Measurements from ENCODE around the gene HYAL3. TPM values are rescaled to one million over a fixed set of nuclear protein-coding genes. Genes with fewer than 3 reads are reported as not detected.

HYAL3 gene
- total and polyA plus RNA-seq, 2 of the 13 experiments (the other 11 are each of a cell fraction or from before 2014, with no cell fraction given), result 5.5 to 10.4 TPM

GRCh38 chr3:50264383-50264963 lies 34.7 kb downstream of the HYAL3 start (continued):
- no peak for TF ChIP-seq ZBTB21 (CRISPR knock-in tag; IDR thresholded peaks at IDR 0.05)
- TF ChIP-seq ZNF317 (CRISPR knock-in tag; IDR thresholded peaks at IDR 0.05), result no peak
- no peak for TF ChIP-seq ZNF441 (CRISPR knock-in tag; IDR thresholded peaks at IDR 0.05; ENCODE audit: borderline replicate concordance)
- TF ChIP-seq ZNF264 (CRISPR knock-in tag; IDR thresholded peaks at IDR 0.05), result no peak
- TF ChIP-seq ZNF558 (CRISPR knock-in tag; IDR thresholded peaks at IDR 0.05; ENCODE audit: borderline replicate concordance), result no peak
- TF ChIP-seq, protein P1, sequence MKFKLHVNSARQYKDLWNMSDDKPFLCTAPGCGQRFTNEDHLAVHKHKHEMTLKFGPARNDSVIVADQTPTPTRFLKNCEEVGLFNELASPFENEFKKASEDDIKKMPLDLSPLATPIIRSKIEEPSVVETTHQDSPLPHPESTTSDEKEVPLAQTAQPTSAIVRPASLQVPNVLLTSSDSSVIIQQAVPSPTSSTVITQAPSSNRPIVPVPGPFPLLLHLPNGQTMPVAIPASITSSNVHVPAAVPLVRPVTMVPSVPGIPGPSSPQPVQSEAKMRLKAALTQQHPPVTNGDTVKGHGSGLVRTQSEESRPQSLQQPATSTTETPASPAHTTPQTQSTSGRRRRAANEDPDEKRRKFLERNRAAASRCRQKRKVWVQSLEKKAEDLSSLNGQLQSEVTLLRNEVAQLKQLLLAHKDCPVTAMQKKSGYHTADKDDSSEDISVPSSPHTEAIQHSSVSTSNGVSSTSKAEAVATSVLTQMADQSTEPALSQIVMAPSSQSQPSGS (CRISPR knock-in tag; IDR thresholded peaks at IDR 0.05), result peak; percentile 89
- no peak for TF ChIP-seq SMAD9 (CRISPR knock-in tag; IDR thresholded peaks at IDR 0.05)
- no peak for TF ChIP-seq ZNF431 (CRISPR knock-in tag; IDR thresholded peaks at IDR 0.05; ENCODE audit: borderline replicate concordance, low read depth)
- TF ChIP-seq ZNF530 (CRISPR knock-in tag; IDR thresholded peaks at IDR 0.05; ENCODE audit: low read depth), result no peak
- TF ChIP-seq MTA1 (CRISPR knock-in tag; IDR thresholded peaks at IDR 0.05; ENCODE audit: borderline replicate concordance), result peak; percentile 83; the same call in 1 of the 2 replicates
- no peak for TF ChIP-seq XBP1 (CRISPR knock-in tag; IDR thresholded peaks at IDR 0.05)
- TF ChIP-seq ZNF205 (CRISPR knock-in tag; IDR thresholded peaks at IDR 0.05), result no peak
- no peak for TF ChIP-seq ZNF276 (CRISPR knock-in tag; IDR thresholded peaks at IDR 0.05; ENCODE audit: low read depth)
- TF ChIP-seq, protein P2, sequence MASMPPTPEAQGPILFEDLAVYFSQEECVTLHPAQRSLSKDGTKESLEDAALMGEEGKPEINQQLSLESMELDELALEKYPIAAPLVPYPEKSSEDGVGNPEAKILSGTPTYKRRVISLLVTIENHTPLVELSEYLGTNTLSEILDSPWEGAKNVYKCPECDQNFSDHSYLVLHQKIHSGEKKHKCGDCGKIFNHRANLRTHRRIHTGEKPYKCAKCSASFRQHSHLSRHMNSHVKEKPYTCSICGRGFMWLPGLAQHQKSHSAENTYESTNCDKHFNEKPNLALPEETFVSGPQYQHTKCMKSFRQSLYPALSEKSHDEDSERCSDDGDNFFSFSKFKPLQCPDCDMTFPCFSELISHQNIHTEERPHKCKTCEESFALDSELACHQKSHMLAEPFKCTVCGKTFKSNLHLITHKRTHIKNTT (CRISPR knock-in tag; IDR thresholded peaks at IDR 0.05), result no peak
- TF ChIP-seq RELA (CRISPR knock-in tag; IDR thresholded peaks at IDR 0.05), result no peak
- TF ChIP-seq ZNF605 (CRISPR knock-in tag; IDR thresholded peaks at IDR 0.05), result no peak
- no peak for TF ChIP-seq ZNF790 (CRISPR knock-in tag; IDR thresholded peaks at IDR 0.05; ENCODE audit: borderline replicate concordance)
- TF ChIP-seq ARID3A (IDR thresholded peaks at IDR 0.05; ENCODE audit: low read depth, low read length), result no peak
- peak; percentile 59; the same call in 1 of the 2 replicates for TF ChIP-seq ARID5B (CRISPR knock-in tag; IDR thresholded peaks at IDR 0.05)
- no peak for TF ChIP-seq RAD51 (IDR thresholded peaks at IDR 0.05; ENCODE audit: borderline replicate concordance)
- peak; percentile 56; the same call in 1 of the 2 replicates for TF ChIP-seq CREM (IDR thresholded peaks at IDR 0.05)
- TF ChIP-seq CREM (CRISPR knock-in tag; IDR thresholded peaks at IDR 0.05), result no peak
